Small intestine (tissue), 7 donors: ENCODE data around the gene AKR7A2. TPM values are rescaled to one million over a fixed set of nuclear protein-coding genes. Genes with fewer than 3 reads are reported as not detected.

Experiments used
- DNase-seq, 2 donors: peaks; one replicate each; pipeline versions ENCODE4 v3.0.0 to v3.0.0-alpha.2; 2013
- FAIRE-seq: peaks from 2 replicates; lab custom pipeline; 2012; peaks lifted over from hg19 to GRCh38; lab: Jason Lieb, UNC
- H3K27ac ChIP-seq, 3 donors: one replicate each; pipeline ENCODE4 v1.5.1; 2013; ENCODE audit warnings: low read length in 2 of 3, mild to moderate bottlenecking in 2 of 3, control low read depth in 1 of 3, inconsistent platforms in 1 of 3, low read depth in 1 of 3, moderate library complexity in 1 of 3
- H3K27me3 ChIP-seq, 3 donors: one replicate each; pipeline ENCODE4 v1.6.1; 2013; ENCODE audit warnings: low read length in 3 of 3, inconsistent platforms in 1 of 3; ENCODE audit not compliant: control insufficient read depth in 3 of 3, insufficient read depth in 3 of 3
- H3K36me3 ChIP-seq, 3 donors: one replicate each; pipeline ENCODE4 v1.6.1; 2013; ENCODE audit warnings: low read length in 3 of 3, inconsistent platforms in 1 of 3, low read depth in 1 of 3, mild to moderate bottlenecking in 1 of 3, moderate library complexity in 1 of 3; ENCODE audit not compliant: control insufficient read depth in 3 of 3, insufficient read depth in 2 of 3
- H3K4me1 ChIP-seq, 3 donors: one replicate each; pipeline ENCODE4 v1.6.1; 2013; ENCODE audit warnings: low read length in 2 of 3, inconsistent platforms in 1 of 3, low read depth in 1 of 3, mild to moderate bottlenecking in 1 of 3, moderate library complexity in 1 of 3; ENCODE audit not compliant: control insufficient read depth in 3 of 3, insufficient read depth in 2 of 3
- H3K4me3 ChIP-seq, 3 donors: one replicate each; pipeline ENCODE4 v1.5.1; 2013; ENCODE audit warnings: low read length in 3 of 3, control low read depth in 1 of 3, inconsistent platforms in 1 of 3, low read depth in 1 of 3, mild to moderate bottlenecking in 1 of 3, moderate library complexity in 1 of 3
- H3K9me3 ChIP-seq, 2 donors: one replicate each; pipeline ENCODE4 v1.6.1; 2013; ENCODE audit warnings: low read depth in 1 of 2, low read length in 1 of 2; ENCODE audit not compliant: control insufficient read depth in 2 of 2, insufficient read depth in 1 of 2
- WGBS, 3 donors: extraction: QIAGEN DNeasy Blood & Tissue Kit; methylation state at CpG; one replicate each; pipeline ENCODE4 v1.1.7; 2013; 5-methylcytosine and 5-hydroxymethylcytosine counted together
- polyA plus RNA-seq, 4 donors: library from polyadenylated mRNA; stranded (reverse) in 3 of 4; unstranded in 1 of 4; fragments of 200-250 nt in 3 of 4; fragments of 120-200 nt in 1 of 4; gene quantifications; one replicate each; pipeline versions ENCODE4 v1.2.1 to v1.2.3, GENCODE V29; 2013
- donor health status: healthy with polysubstance abuse.
- donor health status: control.
- donor health status: control.
- donor health status: Bipolar disorder and iron deficiency.
- donor health status: healthy.

AKR7A2 gene
- polyA plus RNA-seq, 4 donors, result 73.2 to 153 (median 119) TPM

GRCh38 chr1:19327736-19328135, 15.8 kb upstream of the AKR7A2 start:
- Histone ChIP-seq H3K27me3 (no peaks in the 10 kb centered on the region), H3K4me3 (no peak overlapping the region), H3K9me3 (no peaks in the 10 kb centered on the region), H3K36me3 (peaks cover 4 to 95% (median 10%) of the 10 kb centered on the region in 3 donors), H3K27ac (no peak overlapping the region), H3K4me1 (no peaks in the 10 kb centered on the region)
- WGBS, 3 donors, result 88 to 90% (median 88%) methylated on average over 9 of the region's 9 CpGs
- no peak for DNase-seq
- no peak for FAIRE-seq

GRCh38 chr1:19327301-19327700, 15.4 kb upstream of the AKR7A2 start:
- peaks cover 4 to 95% (median 10%) of the 10 kb centered on the region in 3 donors for H3K36me3 ChIP-seq
- H3K4me3 ChIP-seq, result no peak overlapping the region
- DNase-seq (no peak), FAIRE-seq (no peak)
- H3K27ac ChIP-seq, result no peak overlapping the region
- H3K27me3 ChIP-seq, result no peaks in the 10 kb centered on the region
- no peaks in the 10 kb centered on the region for H3K9me3 ChIP-seq
- WGBS, 3 donors, result 73 to 88% (median 88%) methylated on average over 15 to 16 of the region's 16 CpGs
- H3K4me1 ChIP-seq, result no peaks in the 10 kb centered on the region

GRCh38 chr1:19326748-19327065, 14.8 kb upstream of the AKR7A2 start:
- FAIRE-seq, result no peak
- 83 to 90% (median 85%) methylated on average over 6 of the region's 6 CpGs for WGBS, 3 donors
- H3K36me3 ChIP-seq, result peaks cover 4 to 95% (median 10%) of the 10 kb centered on the region in 3 donors

GRCh38 chr1:19325958-19326747, 14.2 kb upstream of the AKR7A2 start:
- no peaks in the 10 kb centered on the region for H3K27me3 ChIP-seq
- H3K36me3 ChIP-seq, result peaks cover 2 to 95% (median 10%) of the 10 kb centered on the region in 3 donors
- H3K4me3 ChIP-seq, result no peak overlapping the region
- WGBS, 3 donors, result 86 to 91% (median 88%) methylated on average over 31 to 32 of the region's 32 CpGs
- no peak for DNase-seq
- no peaks in the 10 kb centered on the region for H3K4me1 ChIP-seq
- FAIRE-seq, result no peak
- H3K27ac ChIP-seq, result no peak overlapping the region
- H3K9me3 ChIP-seq, result no peaks in the 10 kb centered on the region

More at GRCh38 chr1:19326748-19327065, 14.8 kb upstream of the AKR7A2 start:
- Histone ChIP-seq H3K4me3 (no peak overlapping the region), H3K27me3 (no peaks in the 10 kb centered on the region), H3K4me1 (no peaks in the 10 kb centered on the region), H3K27ac (no peak overlapping the region), H3K9me3 (no peaks in the 10 kb centered on the region)
- DNase-seq, result no peak

GRCh38 chr1:19325368-19325957, 13.5 kb upstream of the AKR7A2 start:
- FAIRE-seq (no peak), DNase-seq (no peak)
- peaks cover 2 to 90% (median 10%) of the 10 kb centered on the region in 3 donors for H3K36me3 ChIP-seq
- H3K9me3 ChIP-seq, result no peaks in the 10 kb centered on the region
- H3K27me3 ChIP-seq, result no peaks in the 10 kb centered on the region
- H3K4me1 ChIP-seq, result no peaks in the 10 kb centered on the region
- 82 to 86% (median 83%) methylated on average over 19 of the region's 19 CpGs for WGBS, 3 donors
- H3K27ac ChIP-seq, result no peak overlapping the region
- H3K4me3 ChIP-seq, result no peak overlapping the region

GRCh38 chr1:19324665-19324990, 12.7 kb upstream of the AKR7A2 start:
- Histone ChIP-seq H3K27ac (no peak overlapping the region), H3K4me3 (no peak overlapping the region), H3K36me3 (peaks cover 2 to 84% (median 10%) of the 10 kb centered on the region in 3 donors), H3K4me1 (no peaks in the 10 kb centered on the region), H3K9me3 (no peaks in the 10 kb centered on the region), H3K27me3 (no peaks in the 10 kb centered on the region)
- FAIRE-seq, result no peak
- 95 to 99% (median 97%) methylated on average over 9 of the region's 9 CpGs for WGBS, 3 donors
- no peak for DNase-seq

- no peaks in the 10 kb centered on the region for H3K27me3 ChIP-seq
- peaks cover 2 to 82% (median 10%) of the 10 kb centered on the region in 3 donors for H3K36me3 ChIP-seq
- H3K4me1 ChIP-seq, result no peaks in the 10 kb centered on the region
- DNase-seq (no peak), FAIRE-seq (no peak)
- no peak overlapping the region for H3K4me3 ChIP-seq
- WGBS, 3 donors, result 87 to 94% (median 88%) methylated on average over 23 of the region's 23 CpGs
- no peaks in the 10 kb centered on the region for H3K9me3 ChIP-seq
- H3K27ac ChIP-seq, result no peak overlapping the region
Observed at GRCh38 chr1:19323987-19324664, 12.2 kb upstream of the AKR7A2 start.

- 74 to 92% (median 79%) methylated on average over 10 of the region's 10 CpGs for WGBS, 3 donors
- Histone ChIP-seq H3K4me3 (no peak overlapping the region), H3K9me3 (no peaks in the 10 kb centered on the region), H3K27ac (no peak overlapping the region), H3K4me1 (no peaks in the 10 kb centered on the region), H3K27me3 (no peaks in the 10 kb centered on the region), H3K36me3 (peaks cover 5 to 81% (median 8%) of the 10 kb centered on the region in 3 donors)
- FAIRE-seq (no peak), DNase-seq (no peak)
Observed at GRCh38 chr1:19322481-19322880, 10.5 kb upstream of the AKR7A2 start.
